Stimulated activated CD8-positive, alpha-beta memory T cell treated with anti-CD3 and anti-CD28 coated beads, Interleukin-4, amount 100 ng/mL, for 4 hours (primary cell): Measurements from ENCODE around the gene TFAP2C.
"Not testable (repeated sequence)": the region's sequence is repeated elsewhere in the genome, so short reads cannot be mapped to it uniquely, and the experiment has no call there.

Experiments used
- DNase-seq, 2 donors: peaks; one replicate each; pipeline ENCODE4 v3.0.0-alpha.2; 2020; ENCODE audit warnings: low read depth in 2 of 2, low spot score in 1 of 2

The TFAP2C gene

GRCh38 chr20:56614196-56614595, 14.9 kb upstream of the TFAP2C start:
- DNase-seq, result no peak

- DNase-seq, result no peak
Measured at GRCh38 chr20:56616716-56617115, 12.4 kb upstream of the TFAP2C start.

DNA sequence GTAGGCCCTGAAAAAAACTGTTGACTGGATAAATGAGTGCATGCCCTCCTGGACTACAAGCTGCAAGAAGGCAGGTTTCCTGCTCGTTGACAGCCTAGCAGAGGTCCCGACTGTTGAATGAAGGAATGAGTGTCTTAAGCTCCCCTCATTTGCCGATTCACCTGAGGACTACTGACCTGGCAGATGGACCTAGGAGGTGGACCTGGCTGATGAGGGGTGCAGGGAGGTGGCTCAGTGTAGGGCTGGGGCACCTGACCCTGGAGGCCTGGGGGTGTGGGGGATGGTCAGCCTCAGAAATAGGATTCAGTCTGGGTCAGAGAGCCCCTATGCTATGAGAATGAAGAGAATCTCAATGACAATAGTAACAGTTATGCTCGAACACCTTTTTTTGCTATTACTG, 11.6 kb upstream of the TFAP2C start:
- no peak for DNase-seq

GRCh38 chr20:56621730-56622129, 7.4 kb upstream of the TFAP2C start:
- DNase-seq, result no peak

DNA sequence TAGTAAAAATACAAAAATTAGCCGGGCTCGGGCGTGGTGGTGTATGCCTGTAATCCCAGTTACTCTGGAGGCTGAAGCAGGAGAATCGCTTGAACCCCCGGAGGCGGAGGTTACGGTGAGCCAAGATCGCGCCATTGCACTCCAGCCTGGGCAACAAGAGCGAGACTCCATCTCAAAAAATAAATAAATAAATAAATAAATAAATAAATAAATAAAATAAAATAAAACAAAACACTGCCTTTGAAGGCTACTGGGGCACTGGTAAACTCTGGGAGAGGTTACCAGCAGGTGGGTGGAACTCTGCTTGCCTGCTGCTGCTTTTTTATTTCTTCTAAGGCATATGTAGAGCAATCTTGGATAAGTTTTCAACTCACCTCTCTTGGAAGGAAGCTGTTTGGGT, 5.2 kb upstream of the TFAP2C start:
- DNase-seq, result not testable (repeated sequence)

DNA sequence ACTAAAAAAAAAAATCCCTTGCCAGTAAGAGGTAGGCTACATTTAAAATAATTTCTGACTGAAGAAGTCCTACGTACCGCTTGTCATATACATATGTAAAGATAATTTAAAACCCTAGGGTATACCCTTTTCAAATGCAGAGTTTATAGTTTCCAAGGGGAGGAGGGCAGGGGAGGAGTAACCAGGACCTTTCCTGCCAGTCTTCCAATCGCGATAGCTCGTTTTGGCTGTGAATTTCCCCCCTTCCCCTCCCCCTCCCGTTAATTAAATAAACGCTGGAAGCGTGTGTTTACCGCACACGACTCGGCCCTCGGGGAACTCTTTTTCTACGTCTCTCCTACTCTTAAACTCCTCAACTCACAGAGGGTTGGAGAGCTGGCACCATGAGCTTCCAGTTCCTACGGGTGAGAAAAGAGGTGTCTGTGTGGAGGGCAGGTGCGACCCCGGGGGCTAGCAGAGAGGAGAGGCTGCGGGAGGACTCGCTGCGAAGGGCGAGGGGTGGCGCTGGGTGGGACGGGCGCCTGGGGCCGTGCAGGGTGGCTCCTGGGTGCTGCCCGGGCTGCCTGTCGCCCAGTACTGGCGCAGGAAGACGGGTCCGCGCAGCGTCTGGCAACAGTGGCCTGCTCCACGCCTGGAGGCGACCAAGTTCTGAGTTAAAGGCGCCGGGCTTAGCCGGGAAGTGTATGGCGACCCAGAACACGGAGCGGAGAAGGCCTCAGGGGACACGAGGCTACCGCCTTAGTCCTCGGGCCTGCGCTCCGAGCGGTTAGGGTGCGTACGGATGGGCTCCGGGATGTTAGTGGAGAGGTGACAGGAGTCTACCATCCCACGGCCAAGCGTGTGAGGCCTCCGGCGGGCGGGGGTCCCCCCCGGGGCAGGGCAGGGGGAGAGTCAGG, 4.1 kb upstream of the TFAP2C start:
- no peak for DNase-seq

DNA sequence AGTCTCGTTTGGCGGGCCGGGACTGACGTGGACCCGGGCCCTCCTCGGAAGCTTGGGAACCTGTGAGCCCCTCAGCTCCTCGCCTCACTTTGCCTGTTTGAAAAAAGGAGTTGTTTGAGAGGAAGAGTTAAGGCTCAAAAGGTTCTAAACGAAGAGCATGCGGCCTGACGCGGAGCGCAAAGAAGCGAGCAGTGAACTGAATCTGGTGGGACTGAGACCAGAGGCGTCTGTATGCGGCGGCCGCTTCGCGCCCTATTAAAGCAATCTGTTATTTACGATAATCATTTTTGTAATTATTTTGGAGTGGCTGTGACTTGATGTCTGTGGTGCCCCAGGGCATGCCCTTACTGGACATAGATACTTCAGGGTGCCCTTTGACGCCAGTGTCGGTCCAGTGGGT, 3.3 kb upstream of the TFAP2C start:
- DNase-seq, result no peak

DNA sequence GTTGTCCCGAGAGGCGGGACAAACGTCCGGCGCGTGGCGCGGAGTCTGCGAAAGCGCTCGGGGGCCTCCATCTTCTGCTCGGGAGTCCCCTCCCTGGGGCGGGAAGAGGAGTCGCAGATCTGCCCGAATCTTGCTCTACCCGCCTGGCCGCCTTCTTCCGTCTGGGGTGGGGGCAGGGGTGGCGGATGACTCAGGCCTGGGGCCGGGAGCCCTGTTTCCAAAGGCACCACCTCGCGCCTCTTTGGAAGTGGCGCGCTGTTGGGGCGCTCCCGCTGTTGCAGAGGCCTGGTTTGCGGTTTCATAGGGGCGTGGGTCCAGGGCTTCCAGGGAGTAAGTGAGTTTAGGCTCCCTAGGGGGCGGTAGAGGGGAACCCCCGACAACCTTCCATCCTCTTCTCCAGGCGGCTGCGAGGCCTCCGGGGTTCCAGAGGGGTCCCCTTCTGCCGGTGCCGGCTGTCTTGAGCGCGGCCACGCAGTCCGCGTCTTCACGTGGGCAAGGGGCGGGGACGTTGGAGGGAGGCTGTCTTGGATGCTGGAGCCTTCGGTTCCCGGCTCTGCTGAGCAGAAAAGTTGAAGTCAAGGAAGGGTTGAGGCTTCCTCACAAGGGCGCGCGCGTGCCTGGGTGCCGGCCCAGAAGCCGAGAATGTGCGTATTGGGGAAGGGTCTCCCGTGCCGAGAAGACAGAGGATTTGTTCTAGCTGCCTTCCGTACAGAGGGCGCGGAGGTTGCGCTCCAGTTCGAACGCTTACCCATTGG, 2.6 kb upstream of the TFAP2C start:
- no peak for DNase-seq

DNA sequence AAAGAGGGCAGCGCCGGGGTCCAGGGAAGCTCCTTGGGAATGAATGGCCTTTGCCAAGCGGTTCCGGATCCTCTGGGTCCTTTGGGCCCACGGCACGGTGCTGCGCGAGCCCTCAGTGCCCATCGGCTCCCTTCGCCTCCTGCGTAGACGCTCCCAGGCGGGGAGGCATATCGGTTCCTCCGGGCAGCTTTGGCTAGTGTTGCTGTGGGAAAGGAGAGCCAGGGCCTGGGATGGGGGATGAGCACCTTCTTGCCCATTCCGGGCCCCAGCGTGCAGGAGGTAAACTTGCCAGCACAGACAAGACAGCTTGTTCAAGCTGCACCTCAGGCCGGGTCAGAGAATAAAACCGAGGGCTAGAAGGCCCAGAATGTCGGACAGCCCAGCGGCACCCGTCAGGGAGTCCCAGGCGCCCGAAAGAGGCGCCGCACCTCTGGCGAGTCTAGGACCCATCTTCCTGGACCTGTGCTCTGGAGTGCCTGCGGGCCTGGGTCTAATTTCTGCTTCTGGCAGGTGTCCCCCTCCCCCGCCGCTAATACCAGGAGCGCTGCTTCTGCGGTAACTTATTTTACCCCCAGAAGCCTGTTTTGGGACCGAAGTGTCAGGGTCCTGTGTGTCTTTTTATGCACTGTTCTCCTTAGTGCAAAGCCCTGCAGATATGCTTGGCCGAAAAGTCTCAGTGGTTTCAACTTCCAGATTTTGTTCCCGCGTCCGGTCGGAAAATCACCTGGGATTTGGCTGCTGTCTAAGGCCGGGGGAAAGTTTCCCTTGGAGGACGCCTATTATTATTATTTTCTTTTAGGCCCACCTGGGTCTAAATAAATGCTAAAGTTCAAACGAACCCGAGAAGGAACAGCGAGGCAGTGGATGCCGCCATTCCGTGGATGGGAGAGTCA, 1.7 kb upstream of the TFAP2C start:
- no peak for DNase-seq

GRCh38 chr20:56628015-56628872, 862 bp upstream of the TFAP2C start:
- DNase-seq, result no peak

DNA sequence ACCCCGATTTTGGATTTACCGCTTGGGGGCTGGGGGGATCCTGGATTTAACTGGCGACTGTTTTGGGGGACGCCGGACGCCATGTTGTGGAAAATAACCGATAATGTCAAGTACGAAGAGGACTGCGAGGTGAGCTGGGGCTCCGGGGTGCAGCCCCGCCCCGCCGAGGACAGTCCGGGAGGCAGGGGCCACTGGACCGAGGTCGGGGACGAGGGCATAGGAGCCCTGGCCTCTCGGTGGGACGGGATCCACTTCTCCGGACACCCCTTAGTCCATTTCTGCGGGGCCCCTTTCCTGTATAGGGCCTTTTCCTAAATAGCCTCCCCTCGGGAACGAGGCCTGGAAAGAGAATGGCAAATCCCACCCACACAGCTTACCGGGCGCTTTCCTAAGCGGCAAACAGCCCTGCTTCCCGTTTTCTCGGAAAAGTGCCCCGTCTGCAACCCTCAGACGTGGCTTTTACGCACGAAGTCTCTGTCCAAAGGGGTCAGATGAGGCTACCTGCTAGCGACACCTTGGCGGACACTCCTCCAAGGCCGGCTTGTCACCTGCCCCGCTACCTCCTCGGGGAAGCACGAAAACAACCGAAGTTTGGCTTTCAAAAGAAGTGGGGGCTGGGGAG, 469 bp downstream of the TFAP2C start:
- DNase-seq, result no peak

GRCh38 chr20:56630086-56630493, 984 bp downstream of the TFAP2C start:
- DNase-seq, result no peak

- no peak for DNase-seq
Measured at GRCh38 chr20:56630506-56631317, 1.6 kb downstream of the TFAP2C start.

DNA sequence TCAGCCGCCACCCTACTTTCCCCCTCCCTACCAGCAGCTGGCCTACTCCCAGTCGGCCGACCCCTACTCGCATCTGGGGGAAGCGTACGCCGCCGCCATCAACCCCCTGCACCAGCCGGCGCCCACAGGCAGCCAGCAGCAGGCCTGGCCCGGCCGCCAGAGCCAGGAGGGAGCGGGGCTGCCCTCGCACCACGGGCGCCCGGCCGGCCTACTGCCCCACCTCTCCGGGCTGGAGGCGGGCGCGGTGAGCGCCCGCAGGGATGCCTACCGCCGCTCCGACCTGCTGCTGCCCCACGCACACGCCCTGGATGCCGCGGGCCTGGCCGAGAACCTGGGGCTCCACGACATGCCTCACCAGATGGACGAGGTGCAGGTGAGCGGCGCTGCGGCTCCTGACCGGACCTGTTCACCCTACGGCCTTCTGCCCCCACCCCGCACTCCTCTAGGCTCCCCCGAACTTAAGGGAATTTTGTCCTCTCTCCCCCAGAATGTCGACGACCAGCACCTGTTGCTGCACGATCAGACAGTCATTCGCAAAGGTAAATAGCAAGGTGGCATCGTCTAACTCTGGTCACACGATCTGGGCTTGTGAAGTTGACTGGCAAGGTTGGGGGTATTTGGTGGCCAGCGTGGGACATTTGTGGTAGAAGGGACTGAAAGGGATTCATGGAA, 2.3 kb downstream of the TFAP2C start:
- DNase-seq, result no peak

DNA sequence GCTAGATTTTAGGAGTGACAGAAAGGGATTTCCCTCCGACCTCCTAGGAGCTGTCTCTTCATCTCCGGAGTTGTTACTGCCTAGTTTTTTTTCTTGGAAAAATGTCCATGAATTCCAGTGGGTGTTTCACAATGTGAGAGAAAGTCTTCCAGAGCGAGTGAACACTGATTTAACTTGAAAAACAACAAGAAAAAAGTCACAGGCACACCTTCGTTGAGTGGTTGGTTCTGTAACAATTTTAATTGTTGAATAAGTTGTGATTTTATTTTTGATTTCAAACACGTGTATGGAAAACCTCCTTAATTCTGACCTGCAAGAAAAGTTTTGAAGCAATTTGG, 2.9 kb downstream of the TFAP2C start:
- no peak for DNase-seq

- no peak for DNase-seq
Measured at GRCh38 chr20:56634307-56634706, 5.2 kb downstream of the TFAP2C start.

GRCh38 chr20:56634735-56635385, 5.8 kb downstream of the TFAP2C start:
- DNase-seq, result no peak

GRCh38 chr20:56636716-56637115, 7.6 kb downstream of the TFAP2C start:
- no peak for DNase-seq
